Measurements from ENCODE around the gene FHDC1.

FHDC1 gene

GRCh38 chr4:153001626-153002025 lies 65.5 kb downstream of the FHDC1 start:
- no peak for TF ChIP-seq CTCF (conservative IDR thresholded peaks at IDR 0.05; ENCODE audit: low read depth)
- CTCF ChIA-PET = interaction anchor here (1.1 kb wide), 1 partner anchor 125 kb away, joined by 3 read pairs; no protein-coding TSS in a partner anchor
- H3K27ac ChIP-seq = no peak overlapping the region
- DNase-seq (ENCODE audit: low spot score) = no peak
- POLR2A ChIA-PET (ENCODE audit: low non-redundant PET) = no interaction called here

GRCh38 chr4:153002110-153002509 lies 66.0 kb downstream of the FHDC1 start:
- H3K27ac ChIP-seq = no peak overlapping the region
- POLR2A ChIA-PET (ENCODE audit: low non-redundant PET) = no interaction called here
- CTCF ChIA-PET = no interaction called here
- TF ChIP-seq CTCF (conservative IDR thresholded peaks at IDR 0.05; ENCODE audit: low read depth) = no peak
- no peak for DNase-seq (ENCODE audit: low spot score)

- no peak for DNase-seq (ENCODE audit: low spot score)
- TF ChIP-seq CTCF (conservative IDR thresholded peaks at IDR 0.05; ENCODE audit: low read depth) = no peak
- POLR2A ChIA-PET (ENCODE audit: low non-redundant PET) = no interaction called here
- H3K27ac ChIP-seq = no peak overlapping the region
- CTCF ChIA-PET = no interaction called here
Observed at GRCh38 chr4:153004081-153004850, 68.1 kb downstream of the FHDC1 start.

- DNase-seq (ENCODE audit: low spot score) = no peak
- TF ChIP-seq CTCF (conservative IDR thresholded peaks at IDR 0.05; ENCODE audit: low read depth) = no peak
- H3K27ac ChIP-seq = no peak overlapping the region
- POLR2A ChIA-PET (ENCODE audit: low non-redundant PET) = no interaction called here
- CTCF ChIA-PET = no interaction called here
Observed at GRCh38 chr4:153005899-153006381, 69.8 kb downstream of the FHDC1 start.

- no peak for DNase-seq (ENCODE audit: low spot score)
- POLR2A ChIA-PET (ENCODE audit: low non-redundant PET) = no interaction called here
- CTCF ChIA-PET = no interaction called here
- no peak for TF ChIP-seq CTCF (conservative IDR thresholded peaks at IDR 0.05; ENCODE audit: low read depth)
- H3K27ac ChIP-seq = no peak overlapping the region
Observed at GRCh38 chr4:153008578-153009199, 72.6 kb downstream of the FHDC1 start.

GRCh38 chr4:153010146-153010545 lies 74.0 kb downstream of the FHDC1 start:
- ChIA-PET POLR2A (ENCODE audit: low non-redundant PET) (no interaction called here), CTCF (no interaction called here)
- no peak for DNase-seq (ENCODE audit: low spot score)
- H3K27ac ChIP-seq = no peak overlapping the region
- TF ChIP-seq CTCF (conservative IDR thresholded peaks at IDR 0.05; ENCODE audit: low read depth) = no peak
